WI38 (cell line): ENCODE results near the gene SNRPE.

Experiments used
- H3K4me3 ChIP-seq: 2 replicates; pipeline ENCODE4 v1.5.1; 2011; ENCODE audit warnings: low read depth, mild to moderate bottlenecking, control low read depth, low read length
- TF ChIP-seq, protein P1 (sequence below): IDR thresholded peaks from 2 replicates; pipeline ENCODE4 v1.5.1; 2012; ENCODE audit warnings: low read depth, mild to moderate bottlenecking, control low read depth, low read length

Gene SNRPE

GRCh38 chr1:203906932-203907331 lies 45.5 kb downstream of the SNRPE start:
- no peak overlapping the region for H3K4me3 ChIP-seq
- TF ChIP-seq, protein P1, sequence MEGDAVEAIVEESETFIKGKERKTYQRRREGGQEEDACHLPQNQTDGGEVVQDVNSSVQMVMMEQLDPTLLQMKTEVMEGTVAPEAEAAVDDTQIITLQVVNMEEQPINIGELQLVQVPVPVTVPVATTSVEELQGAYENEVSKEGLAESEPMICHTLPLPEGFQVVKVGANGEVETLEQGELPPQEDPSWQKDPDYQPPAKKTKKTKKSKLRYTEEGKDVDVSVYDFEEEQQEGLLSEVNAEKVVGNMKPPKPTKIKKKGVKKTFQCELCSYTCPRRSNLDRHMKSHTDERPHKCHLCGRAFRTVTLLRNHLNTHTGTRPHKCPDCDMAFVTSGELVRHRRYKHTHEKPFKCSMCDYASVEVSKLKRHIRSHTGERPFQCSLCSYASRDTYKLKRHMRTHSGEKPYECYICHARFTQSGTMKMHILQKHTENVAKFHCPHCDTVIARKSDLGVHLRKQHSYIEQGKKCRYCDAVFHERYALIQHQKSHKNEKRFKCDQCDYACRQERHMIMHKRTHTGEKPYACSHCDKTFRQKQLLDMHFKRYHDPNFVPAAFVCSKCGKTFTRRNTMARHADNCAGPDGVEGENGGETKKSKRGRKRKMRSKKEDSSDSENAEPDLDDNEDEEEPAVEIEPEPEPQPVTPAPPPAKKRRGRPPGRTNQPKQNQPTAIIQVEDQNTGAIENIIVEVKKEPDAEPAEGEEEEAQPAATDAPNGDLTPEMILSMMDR = no peak

DNA sequence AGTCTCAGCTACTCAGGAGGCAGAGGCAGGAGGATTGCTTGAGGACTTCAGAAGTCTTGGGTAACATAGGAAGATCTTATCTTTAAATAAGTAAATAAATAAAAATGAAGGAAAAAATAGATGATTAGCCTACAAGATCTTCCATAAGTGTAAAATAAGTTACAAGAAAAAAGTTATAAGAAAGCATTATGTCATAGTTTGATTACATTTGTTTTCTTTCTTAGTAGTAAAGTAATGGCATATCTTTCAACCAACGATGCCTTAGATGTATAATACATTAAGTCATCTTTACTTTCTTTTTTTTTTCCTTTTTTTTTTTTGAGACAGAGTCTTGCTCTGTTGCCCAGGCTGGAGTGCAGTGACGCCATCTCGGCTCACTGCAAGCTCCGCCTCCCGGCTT lies 46.5 kb downstream of the SNRPE start:
- no peak overlapping the region for H3K4me3 ChIP-seq
- TF ChIP-seq, protein P1 = no peak

DNA sequence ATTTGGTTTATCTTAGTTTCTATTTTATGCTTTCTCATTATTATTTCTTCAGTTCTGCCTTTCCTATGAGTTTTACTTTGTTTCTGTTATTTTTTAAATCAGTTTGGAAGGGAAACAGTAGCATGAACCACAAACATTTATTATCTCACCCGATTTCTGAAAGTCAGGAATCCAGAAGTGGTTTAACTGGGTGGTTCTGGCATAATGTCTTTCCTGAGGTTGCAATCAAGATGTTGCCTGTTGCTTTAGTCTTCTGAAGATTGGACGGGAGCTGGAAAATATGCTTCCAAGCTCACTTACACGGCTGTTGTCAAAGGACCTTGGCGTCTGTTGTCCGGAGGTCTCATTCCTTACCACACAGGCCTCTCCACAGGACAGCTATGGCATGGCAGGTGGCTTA lies 50.4 kb downstream of the SNRPE start:
- TF ChIP-seq, protein P1 = no peak

GRCh38 chr1:203913073-203913521 lies 51.7 kb downstream of the SNRPE start:
- TF ChIP-seq, protein P1 = no peak

More for the DNA sequence above, 50.4 kb downstream of the SNRPE start:
- H3K4me3 ChIP-seq = no peak overlapping the region

DNA sequence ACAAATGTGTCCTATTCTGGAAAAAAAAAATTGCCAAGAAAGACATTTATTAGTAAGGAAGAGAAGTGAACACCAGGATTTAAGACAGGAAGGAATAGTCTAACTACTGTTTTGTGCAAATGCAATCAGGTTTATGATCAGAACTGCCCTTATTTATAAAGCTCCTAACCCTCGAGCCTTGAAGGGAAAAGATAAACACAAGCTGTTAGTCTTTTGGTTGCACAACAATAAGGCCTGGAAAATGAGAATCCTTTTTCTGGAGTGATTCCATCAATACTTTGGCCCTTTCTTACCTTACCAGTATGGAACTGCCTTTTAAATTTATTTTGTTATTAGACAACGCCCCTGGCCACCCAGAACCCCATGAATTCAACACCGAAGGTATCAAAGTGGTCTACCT lies 52.9 kb downstream of the SNRPE start:
- TF ChIP-seq, protein P1 = no peak

More at GRCh38 chr1:203913073-203913521, 51.7 kb downstream of the SNRPE start:
- H3K4me3 ChIP-seq = no peak overlapping the region

GRCh38 chr1:203915811-203916210 lies 54.4 kb downstream of the SNRPE start:
- H3K4me3 ChIP-seq = no peak overlapping the region
- TF ChIP-seq, protein P1 = no peak

More for the DNA sequence above, 52.9 kb downstream of the SNRPE start:
- no peak overlapping the region for H3K4me3 ChIP-seq

- TF ChIP-seq, protein P1 = no peak
- H3K4me3 ChIP-seq = no peak overlapping the region
These were observed 55.4 kb downstream of the SNRPE start for GRCh38 chr1:203916756-203917155.
